Brain pericyte (primary cell): ENCODE data around the gene COMMD6.
"Not testable (repeated sequence)": the region's sequence is repeated elsewhere in the genome, so short reads cannot be mapped to it uniquely, and the experiment has no call there.

ENCODE experiments used
- DNase-seq: peaks from one replicate; pipeline ENCODE4 v3.0.0-alpha.2; 2012; ENCODE audit warnings: low read depth, low spot score

Gene COMMD6

DNA sequence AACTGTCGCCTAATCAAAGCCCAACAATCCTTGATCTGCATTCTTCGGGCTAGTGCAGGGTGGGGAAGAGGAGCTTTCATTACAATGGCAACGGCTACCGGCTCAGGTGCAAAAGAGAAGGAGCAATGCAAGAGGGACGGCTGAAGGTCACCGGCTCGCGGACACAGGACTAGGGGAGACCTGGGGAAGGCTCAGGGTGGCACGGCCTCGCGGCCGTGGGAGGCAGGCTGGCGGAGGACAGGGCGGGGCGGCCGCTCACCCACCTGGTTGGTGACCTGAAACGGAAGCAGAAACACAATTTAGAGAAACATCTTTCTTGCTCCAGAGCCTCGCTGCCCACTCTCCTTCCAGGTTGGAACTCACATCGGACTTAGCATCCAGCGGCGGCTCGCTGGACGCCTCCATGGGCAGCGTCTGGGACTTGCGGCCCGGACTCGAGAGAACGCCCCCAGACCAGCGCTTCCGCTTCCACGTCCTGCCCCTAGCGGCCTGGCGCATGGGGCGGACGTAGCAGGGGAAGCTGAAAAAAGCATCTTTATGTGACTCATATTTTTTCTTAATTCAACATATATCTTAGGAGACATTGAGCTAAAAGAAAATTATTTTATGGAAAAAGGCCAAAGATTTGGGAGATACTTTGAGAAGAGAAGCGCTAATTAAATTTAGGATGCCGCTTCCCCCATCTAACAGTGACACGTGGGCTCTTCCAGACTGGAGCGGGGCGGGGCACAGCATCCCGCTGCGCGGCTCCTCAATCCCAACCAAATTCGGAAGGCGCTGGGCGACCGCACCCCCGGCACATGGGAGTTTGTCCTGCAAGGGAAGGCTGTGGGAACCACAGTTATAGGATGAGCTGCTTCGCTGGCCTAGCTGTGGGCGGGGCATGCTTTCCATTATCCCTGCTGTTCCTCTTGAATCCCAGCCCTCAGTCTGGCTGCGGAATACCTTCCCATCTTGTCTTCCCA, at the start of gene COMMD6:
Gene COMMD6, minus strand, starts transcription at position 441 of the 965 bp plus-strand sequence. Its CDS starts 36 bp downstream, at position 405.
- DNase-seq = peak; percentile 53

DNA sequence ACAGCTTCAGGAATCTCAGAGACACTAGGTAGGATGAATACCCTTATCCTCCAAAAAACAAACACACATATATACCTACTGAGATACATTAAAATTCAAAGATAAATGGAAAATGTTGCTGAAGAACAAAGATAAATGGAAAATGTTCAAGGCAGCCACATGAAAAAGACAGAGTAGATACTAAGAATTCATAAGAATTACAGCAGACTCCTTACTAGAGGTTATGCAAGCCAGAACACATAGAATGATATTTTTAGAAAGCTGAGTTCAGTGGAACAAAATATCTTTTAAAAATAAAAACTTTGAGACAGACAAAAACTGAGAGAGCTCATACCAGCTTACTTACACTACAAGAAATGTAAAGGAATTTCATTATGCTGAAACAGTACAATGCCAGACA, 47.5 kb upstream of the COMMD6 start:
- DNase-seq = no peak

DNA sequence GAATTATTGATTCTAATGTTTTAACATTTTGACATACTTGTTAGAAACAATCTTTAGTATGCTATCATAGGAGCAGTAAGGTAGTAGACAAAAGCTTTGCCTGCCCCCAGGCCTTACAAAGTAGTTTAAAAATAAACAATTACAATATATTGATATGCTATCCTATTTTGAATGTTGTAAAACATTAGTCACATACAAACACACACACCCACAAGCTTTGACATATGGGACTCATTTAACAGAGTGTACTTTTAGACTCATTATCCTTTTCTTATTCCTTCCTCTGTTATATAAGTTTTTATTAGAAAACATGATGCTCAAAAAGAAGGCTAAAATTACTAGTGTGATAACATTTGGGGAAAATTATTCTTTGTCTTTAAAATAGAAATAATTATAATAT, 45.5 kb upstream of the COMMD6 start:
- no peak for DNase-seq

DNA sequence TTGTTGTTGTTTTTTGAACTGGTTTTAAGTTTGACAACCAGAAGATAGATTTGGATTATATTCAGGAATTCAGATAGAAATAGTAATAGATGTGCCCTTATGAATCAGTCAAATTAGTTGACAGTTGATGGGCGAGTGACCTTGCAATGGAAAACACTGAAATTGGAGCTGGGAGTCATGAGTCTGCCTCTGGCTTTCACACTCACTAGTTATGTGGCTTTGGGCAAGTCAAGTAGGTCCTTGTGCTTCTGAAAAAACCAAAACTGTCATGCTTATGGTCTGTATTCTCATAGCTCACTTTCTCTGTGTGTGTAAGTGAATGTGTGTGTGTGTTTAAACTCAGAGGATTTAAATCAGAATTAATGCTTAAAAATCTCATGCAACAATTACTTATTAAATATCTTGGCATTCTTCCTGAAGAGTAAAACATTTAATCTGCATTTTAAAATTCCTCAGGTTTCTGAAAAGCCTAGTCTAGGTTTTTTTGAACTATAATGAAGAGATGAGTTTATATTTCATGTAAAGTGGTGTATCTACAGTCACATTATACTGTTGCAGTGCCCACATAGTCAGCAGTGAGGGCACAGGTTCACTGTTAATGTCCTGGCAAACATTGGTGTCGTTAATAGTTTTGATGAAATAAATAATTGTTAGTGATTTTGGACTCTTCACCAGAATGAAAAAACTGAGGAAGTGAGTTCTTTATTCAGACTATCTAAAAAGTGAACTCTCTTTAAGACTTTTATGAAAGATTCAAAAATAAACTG, 44.4 kb upstream of the COMMD6 start:
- DNase-seq = no peak

DNA sequence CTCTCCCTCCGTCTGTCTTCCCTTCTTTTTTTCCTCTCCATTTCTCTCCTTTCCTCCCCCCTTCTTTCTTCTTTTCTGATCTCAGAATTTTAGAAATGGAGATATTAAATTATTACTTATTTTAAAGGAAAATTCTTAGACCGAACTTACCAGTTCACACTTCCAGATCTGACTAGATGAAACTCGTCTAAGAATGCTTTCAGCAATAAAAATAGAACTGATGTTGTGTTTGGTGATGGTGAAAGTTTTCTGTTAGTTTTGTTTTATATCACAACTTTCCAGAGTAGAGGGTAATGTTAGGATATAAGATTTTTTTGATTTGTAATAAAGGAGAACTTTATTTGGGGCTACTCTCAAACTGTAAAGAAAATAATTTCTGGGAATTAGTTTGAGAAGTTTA, 41.9 kb upstream of the COMMD6 start:
- no peak for DNase-seq

DNA sequence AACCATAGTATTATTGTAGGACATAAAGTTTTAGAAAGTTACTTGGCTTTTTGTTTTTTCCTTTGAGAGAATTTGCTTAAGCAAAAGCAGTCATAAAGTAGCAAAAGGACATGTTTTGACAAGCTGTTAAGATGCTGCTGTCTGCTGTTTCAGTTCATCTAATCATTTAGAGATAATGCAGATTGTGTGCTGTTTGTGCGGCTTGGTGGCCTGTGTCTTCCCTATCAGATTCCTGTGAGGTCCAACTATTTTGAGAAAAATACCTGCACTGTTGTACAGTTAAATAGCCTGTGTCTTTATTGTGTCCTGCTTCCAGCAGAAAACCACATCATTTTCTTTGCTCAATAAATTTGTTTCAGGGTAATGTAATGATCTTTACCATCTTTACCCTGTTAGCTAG, 31.9 kb upstream of the COMMD6 start:
- DNase-seq = no peak

DNA sequence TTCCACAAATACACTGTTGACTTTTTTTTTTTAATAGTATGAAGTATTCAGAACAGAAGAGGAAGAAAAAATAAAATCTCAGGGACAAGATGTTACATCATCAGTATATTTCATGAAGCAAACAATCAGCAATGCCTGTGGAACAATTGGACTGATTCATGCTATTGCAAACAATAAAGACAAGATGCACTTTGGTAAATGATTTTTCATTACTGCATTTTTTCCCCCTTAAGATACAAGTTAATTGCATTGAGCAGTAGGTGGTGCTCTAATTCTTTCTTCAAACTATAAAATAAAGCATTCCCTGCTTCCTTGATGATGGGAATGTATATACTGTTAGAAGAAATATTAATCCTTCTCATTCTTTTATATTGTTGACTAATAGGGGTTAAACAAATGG, 29.0 kb upstream of the COMMD6 start:
- no peak for DNase-seq

DNA sequence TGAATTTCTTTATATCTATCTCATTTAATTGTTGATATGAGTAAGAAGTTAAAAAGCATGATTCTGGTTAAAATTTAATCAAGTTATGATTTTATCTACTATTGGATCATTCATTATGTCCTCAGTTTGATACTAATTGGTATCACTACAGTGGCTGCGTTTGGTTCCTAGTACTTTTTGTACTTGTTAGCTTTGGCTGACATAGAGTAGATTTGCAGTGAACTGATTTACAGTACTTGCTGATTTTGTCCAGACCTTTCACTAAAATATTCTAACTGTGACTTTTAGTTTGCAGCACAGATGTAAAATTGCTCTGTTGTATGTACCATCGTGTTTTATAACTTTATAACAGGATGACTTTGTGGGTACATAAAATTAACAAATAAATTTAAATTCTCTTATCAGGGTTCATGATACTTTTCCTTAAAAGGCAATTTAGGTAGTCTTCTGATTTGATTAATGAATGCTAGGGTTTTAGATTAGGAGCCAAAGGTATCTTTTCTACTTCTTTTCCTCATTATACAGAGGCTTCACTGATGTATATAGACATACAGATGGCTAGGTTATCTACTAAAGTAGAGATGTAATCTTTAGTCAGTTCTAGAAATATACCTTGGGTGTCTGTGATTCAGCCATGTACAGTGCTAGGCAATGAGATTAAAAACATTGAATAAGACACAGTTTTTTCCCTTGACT, 20.7 kb upstream of the COMMD6 start:
- no peak for DNase-seq

DNA sequence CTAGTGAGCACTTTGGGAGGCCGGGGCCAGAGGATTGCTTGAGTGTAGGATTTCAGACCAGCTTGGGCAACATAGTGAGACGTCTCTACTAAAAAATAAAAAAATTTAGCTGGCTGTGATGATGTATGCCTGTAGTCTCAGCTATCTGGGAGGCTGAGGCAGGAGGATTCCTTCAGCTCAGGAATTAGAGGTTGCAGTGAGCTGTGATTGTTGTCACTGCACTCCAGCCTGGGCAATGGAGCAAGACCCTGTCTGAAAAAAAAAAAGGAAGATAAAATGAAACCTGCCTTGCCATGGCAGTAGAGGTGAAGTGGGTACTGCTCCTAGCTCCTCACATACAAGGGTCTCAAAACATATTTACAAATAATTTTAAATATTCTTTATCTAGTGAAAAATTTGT, 19.3 kb upstream of the COMMD6 start:
- DNase-seq = no peak

DNA sequence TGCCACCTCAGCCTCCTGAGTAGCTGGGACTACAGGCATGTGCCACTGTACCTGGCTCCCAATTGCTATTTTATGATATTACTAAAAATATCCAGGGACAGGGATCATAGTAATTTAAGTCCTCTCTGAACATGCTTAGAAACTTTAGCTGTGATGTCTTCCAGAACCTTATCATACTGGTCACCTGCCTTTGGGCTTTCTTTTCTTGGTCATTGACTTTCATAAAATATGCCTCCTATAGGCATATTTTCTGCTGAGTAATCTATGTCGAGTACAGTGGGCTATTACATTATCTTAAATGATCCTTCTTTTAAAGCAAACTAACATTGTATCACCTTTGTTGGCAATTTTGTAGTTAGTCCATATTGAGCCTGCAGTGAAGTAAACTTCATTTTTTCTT, 18.2 kb upstream of the COMMD6 start:
- DNase-seq = no peak

DNA sequence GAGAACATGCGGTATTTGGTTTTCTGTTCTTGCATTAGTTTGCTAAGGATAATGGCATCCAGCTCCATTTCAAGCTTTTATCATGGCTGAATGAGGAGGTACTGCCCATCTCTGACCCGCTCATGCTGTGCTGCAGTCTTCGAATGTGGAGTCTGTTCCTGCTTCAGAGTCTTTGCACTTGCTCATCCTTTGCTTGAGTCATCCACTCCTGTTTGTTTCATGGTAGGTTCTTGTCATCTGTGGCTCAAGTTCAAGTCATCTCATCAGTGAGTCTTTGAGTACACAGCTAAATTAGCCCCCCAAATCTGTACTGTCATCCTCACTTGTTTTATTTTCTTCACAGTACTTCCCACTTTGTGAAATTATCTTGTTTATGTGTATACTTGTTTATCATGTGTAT, 17.3 kb upstream of the COMMD6 start:
- DNase-seq = no peak

DNA sequence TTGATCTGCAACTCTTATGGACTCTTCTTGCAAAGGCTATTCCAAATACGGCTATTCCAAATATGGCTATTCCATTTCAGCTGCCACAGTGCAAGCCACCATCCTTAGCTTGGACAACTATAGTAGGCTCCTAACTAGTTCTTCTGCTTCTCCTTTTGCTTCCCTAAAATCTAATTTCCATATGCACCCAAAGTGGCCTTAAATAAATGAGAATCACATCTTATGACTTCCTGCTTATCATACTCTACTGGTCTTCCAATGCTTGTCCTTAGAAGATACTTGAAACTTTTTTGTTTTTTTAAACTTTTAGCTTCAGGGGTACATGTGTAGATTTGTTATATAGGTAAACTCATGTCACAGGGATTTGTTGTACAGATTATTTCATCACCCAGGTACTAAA, 16.8 kb upstream of the COMMD6 start:
- no peak for DNase-seq

DNA sequence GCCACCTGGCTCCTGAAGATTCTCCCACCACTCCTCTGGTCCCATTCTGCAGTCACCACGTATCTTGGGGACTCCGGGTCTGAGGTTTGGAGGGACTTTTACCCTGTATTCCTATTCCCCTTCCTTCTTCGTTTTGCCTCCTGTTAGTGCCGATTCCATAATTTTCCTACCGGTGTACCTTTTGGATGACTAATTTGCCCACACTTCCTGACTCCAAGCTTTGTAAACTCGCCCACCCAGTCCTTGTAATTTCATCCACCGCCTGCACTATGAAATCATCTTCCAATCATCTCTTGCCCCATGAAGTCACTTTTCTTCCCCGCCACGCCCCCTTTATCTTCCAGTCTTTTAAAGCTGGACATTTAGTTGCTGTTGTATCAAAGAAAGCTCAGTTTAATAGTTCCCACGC, 12.5 kb upstream of the COMMD6 start:
- DNase-seq = no peak

DNA sequence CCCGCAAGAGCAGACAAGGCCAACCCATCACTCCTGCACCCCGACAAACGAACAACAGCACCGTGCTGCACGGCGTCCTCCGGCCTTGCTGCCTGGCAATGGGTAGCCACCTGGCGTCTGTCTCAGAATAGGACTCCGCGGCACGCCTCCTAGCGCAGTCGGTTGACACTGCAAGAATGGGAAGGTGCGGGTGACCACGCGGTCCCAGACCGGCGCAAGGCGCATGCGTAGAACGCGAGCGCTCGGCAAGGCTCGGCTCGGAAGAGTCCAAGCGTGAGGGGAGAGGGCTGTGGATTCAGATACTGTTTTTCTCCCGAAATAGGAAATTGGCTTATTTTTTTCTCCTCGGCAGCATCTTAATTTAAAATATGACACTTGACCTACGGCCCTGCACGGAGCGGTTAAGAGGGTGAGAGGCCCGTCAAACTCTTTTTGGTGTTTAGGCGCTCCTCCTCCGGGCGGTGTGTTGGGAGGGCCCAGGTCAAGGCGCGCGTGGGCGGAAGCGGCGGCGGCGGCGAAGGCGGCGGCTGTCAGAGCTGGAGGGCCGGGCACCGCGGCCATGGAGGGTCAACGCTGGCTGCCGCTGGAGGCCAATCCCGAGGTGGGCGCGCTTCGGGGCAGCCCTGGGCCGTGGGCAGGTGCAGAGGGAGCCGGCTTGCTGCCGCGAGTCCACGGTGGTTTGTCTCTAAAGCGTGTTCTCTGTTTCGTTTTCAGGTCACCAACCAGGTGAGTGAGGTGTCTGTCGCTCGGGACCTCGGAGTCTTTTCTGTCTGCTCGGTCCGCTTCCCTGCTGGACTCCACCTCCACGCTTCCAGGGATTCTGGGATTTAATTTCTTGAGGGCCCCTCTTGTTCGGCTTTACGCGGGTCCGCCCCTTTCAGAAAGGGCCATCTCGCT, 11.9 kb upstream of the COMMD6 start, which contains the start of gene UCHL3:
Gene UCHL3, plus strand, starts transcription at position 530 of the 897 bp plus-strand sequence. Its CDS starts 30 bp downstream, at position 560.
- DNase-seq = peak; percentile 93

DNA sequence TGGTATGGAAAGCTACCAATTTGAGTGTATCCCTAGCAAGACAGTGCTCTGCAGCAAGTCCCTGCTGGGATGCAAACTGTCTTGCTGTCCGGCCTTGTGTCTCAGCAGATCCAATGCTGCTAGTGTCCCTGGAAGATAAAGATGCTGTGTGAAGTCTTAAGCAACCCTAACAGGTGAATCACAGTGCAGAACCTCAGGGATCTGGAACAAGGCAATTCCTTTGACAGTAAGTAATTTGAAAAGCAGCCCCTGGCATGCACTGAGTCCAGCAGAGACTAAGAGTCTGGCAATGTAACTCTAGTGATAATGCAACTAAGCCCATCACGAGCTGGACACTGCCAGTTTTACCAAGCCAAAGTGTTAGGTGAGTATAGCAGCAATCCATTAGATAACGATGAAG, 10.3 kb upstream of the COMMD6 start:
- no peak for DNase-seq

DNA sequence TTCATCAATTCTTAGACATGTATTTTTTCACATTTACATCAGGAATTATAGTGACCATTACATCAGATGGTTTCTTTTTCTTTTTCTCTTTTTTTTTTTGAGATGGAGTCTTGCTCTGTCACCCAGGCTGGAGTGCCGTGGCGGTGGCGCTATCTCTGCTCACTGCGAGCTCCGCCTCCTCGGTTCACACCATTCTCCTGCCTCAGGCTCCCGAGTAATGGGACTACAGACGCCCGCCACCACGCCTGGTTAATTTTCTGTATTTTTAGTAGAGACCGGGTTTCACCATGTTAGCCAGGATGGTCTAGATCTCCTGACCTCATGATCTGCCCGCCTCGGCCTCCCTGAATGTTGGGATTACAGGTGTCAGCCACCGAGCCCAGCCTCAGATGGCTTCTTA, 7.7 kb upstream of the COMMD6 start:
- DNase-seq = not testable (repeated sequence)

DNA sequence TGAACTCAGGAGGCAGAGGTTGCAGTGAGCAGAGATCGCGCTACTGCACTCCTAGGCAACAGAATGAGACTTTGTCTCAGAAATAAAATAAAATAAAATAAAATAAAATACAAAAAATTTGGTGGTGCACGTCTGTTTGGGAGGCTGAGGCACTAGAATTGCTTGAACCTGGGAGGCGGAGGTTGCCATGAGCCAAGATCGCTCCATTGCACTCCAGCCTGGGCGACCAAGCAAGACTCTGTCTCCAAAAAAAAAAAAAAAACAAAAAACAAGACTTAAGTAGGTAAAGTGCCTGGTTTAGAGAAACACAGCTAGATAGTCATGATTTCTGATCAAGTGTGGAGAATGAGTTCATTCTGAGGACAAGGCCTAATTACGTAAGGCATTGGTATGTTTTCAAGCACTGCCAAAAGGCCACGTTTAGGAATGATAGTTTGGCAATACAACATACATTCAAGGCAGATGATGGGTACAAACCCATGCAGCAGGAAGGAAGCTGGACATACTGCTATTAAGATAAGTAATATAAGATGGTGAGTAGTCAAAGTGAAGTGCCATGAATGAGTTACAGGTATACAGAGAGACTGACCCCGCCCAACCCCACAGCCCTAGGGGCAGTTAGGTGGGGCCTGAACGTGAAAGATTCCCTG, 7.2 kb upstream of the COMMD6 start:
- no peak for DNase-seq

DNA sequence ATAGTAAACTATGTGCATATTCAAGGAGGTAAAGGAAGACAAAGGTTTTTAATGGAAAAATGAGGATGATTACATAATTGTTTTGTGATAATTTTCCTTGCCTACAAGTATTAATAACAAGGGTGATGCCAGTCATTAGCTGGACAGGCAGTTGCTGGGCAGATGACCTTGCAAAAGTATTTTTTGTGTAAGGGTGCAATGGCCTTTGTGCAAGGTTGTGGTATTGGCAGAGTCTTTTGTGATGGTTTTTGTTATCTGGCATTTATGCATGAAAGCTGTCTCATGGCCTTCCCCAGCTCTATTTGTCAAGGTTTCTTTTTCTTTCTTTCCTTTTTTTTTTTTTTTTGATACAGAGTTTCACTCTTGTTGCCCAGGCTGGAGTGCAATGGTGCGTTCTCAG, 4.3 kb upstream of the COMMD6 start:
- no peak for DNase-seq

DNA sequence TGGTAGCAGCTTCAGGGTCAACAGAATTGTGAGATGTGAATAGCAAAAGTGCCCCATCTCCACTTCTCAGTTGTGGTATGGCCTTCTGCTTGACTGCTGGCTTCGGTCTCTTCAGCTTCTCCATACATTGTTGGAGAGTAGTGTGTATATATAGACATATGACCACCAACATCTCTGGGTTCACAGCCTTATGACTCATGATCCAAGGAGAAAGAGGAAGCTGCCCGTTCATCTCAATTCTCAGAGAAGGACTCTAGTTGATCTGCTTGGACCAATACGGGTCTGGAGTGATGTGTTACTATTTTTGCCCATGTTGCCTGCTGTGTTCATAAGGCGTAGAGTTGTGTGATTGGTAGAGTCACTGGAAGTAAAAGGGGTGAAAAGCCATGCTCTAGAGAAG, 3.6 kb upstream of the COMMD6 start:
- no peak for DNase-seq

DNA sequence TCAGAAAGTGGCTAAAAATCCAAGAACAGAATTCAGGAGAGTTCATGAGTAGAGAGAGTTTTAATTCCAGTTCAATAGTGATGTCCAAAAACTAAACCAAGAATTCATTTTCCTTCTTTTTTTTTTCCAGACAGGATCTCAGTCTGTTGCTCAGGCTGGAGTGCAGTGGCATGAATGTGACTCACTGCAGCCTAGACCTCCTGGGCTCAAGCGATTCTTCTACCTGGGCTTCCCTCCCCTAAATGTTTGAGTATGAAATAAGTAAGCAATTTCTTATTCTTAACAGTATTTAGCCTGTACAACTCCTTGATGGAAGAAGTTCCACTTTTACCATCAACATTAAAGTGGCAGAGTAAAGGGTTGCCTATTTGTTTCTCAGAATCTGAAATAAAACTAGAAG, 3.8 kb downstream of the COMMD6 start:
- no peak for DNase-seq
